Heart left ventricle (tissue), 16 donors: Measurements from ENCODE around the gene AUH. TPM values are rescaled to one million over a fixed set of nuclear protein-coding genes. Genes with fewer than 3 reads are reported as not detected.

ENCODE experiments used
- ATAC-seq, 4 donors: fragments of 200-7000 bp; cut with Tn5 transposase; one replicate each; pipeline ENCODE4 v1.9.1; 2020 to 2022; ENCODE audit warnings: moderate library complexity in 4 of 4, mild to moderate bottlenecking in 3 of 4, moderate number of reproducible peaks in 1 of 4
- DNase-seq, 5 donors: peaks; one replicate each; pipeline ENCODE4 v3.0.0-alpha.2; 2020
- H3K27ac ChIP-seq, 12 donors: fragments of 200-600 bp; sonication (generic) in 4 of 12; one replicate each; pipeline versions ENCODE4 v1.5.0 to v1.8.0; 2016 to 2022; ENCODE audit warnings: mild to moderate bottlenecking in 2 of 12
- H3K27me3 ChIP-seq, 9 donors: fragments of 200-600 bp; sonication (generic) in 2 of 9; one replicate each; pipeline versions ENCODE4 v1.5.1 to v1.8.0; 2016 to 2022; ENCODE audit warnings: mild to moderate bottlenecking in 3 of 9
- H3K36me3 ChIP-seq, 9 donors: fragments of 200-600 bp; sonication (generic) in 2 of 9; one replicate each; pipeline versions ENCODE4 v1.5.0 to v1.8.0; 2018 to 2022; ENCODE audit warnings: mild to moderate bottlenecking in 2 of 9
- H3K4me1 ChIP-seq, 12 donors: fragments of 200-600 bp; sonication (generic) in 4 of 12; one replicate each; pipeline versions ENCODE4 v1.5.0 to v1.8.0; 2016 to 2022; ENCODE audit warnings: mild to moderate bottlenecking in 3 of 12
- H3K4me3 ChIP-seq, 12 donors: fragments of 200-600 bp; sonication (generic) in 4 of 12; one replicate each; pipeline versions ENCODE4 v1.5.0 to v1.8.0; 2017 to 2022; ENCODE audit warnings: mild to moderate bottlenecking in 9 of 12, moderate library complexity in 4 of 12
- H3K9me3 ChIP-seq, 12 donors: fragments of 200-600 bp; sonication (generic) in 4 of 12; one replicate each; pipeline versions ENCODE4 v1.5.0 to v1.8.0; 2016 to 2022; ENCODE audit warnings: mild to moderate bottlenecking in 1 of 12
- POLR2A ChIP-seq, 2 donors: fragments of 450-650 bp; IDR thresholded peaks; one replicate each; pipeline ENCODE4 v1.6.1; 2017; ENCODE audit warnings: antibody characterized with exemption in 2 of 2, mild to moderate bottlenecking in 2 of 2, moderate library complexity in 2 of 2
- WGBS, 4 donors: extraction: QIAGEN DNeasy Blood & Tissue Kit in 2 of 4; methylation state at CpG; one replicate each; pipeline versions ENCODE4 v1.1.5 to v1.1.7; 2013 to 2018; 5-methylcytosine and 5-hydroxymethylcytosine counted together
- intact Hi-C, 10 donors: fragments of 100-400 bp; cut with DNase I; formaldehyde crosslinking; loops; one replicate each; pipeline versions ENCODE4 v1.11.1 to v1.14.2; 2022
- polyA plus RNA-seq, 2 donors: library from polyadenylated mRNA; stranded (reverse); fragments of 200-250 nt; gene quantifications; one replicate each; pipeline ENCODE4 v1.2.3, GENCODE V29; 2013
- total RNA-seq, 9 donors: library from RNA; depleted of rRNA in 2 of 9; stranded (reverse); fragments of >200 nt in 2 of 9; fragmentation: NEBNext Ultra II Directional in 3 of 9; extraction: Animal tissue kit (Norgen Biotek cat#: 25700) in 3 of 9; gene quantifications; one replicate each; pipeline versions ENCODE4 v1.1.0 to v1.2.4, GENCODE V29; 2016 to 2023
- TF ChIP-seq, protein P1 (sequence below), 12 donors: fragments of 200-600 bp; sonication (generic) in 4 of 12; IDR thresholded peaks; one replicate each; pipeline versions ENCODE4 v1.5.0 to v1.8.0; 2018 to 2022; ENCODE audit warnings: antibody characterized with exemption in 12 of 12, mild to moderate bottlenecking in 5 of 12
- donor health status: ischemic (EF 13 %, LVEDD 7.1; RV severe dilation, severe dysfunction).
- donor health status: healthy with polysubstance abuse.
- donor health status: DM: no; HTN: yes; CAD: no.
- donor health status: DM: no; HTN: no; CAD: no.
- donor health status: ischemic (EF 25% LVEDD 6.9; RV normal size, moderate dysfunction).
- donor health status: ischemic (EF 25% LVEDD 5.7; RV mildly dilated, moderate dysfunction).
- donor health status: healthy.
- donor health status: DM: yes; HTN: yes; CAD: no.
- donor health status: ischemic (EF 35%, LVEDD 5.7; RV mildly dilated, moderate dysfunction).
- donor health status: nonischemic (EF 11% LVEDD 7.7; RV severe dilation, severe dysfunction).
- donor health status: DM: yes; HTN: yes; CAD: no.
- donor health status: PGD.
- donor health status: ischemic (EF 29% LVEDD 5.4; RV normal size, mild dysfunction).
- donor health status: nonischemic (EF 23%, LVEDD 6.1; RV moderate dilation, normal function).

AUH gene
- total and polyA plus RNA-seq, 11 donors: 19.0 to 54.7 (median 39.7) TPM

DNA sequence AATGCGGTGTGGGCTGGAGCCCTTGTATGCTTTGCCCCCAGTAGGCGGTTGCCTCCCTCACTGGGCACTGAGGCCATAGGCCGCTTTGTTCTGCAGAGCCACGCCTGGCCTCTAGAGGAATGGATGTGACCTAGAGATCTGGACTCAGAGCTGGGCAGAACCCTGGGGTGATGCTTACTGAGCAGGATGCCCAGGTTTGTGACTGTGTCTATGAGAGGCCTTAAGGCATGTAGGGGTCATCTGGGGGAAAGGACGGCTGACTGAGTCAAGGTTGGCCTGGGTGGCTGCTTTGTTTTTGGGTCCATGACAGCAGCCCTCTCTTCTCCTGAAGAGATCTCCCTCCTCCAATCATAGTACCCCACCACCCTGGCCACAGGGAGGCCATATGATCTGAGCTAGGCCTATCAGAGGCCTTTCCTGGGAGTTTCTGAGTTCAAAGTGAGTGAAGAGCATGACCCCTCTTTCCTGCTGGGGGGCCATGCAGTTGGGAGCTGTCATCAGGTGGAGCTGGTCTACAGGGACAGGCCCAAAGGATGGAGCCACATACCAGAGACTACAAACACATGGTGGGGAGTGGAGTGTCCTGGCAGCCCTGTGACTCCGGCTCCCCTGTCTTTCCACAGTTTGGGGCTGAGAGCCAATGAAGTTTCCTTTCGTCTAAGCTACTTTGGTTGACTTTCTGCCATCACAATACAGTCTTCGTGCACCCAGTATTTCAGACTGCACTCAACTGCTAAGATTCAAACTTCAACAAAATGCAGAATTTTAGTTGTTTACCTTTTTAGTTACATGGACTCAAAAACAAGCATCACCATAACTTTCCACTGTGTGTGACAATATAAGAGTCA lies 165.4 kb downstream of the AUH start:
- H3K4me3 ChIP-seq: no peak overlapping the region
- no peaks in the 10 kb centered on the region for H3K27me3 ChIP-seq
- intact Hi-C loops: loop anchor here in 7 of 10 donors (5.0 to 10.0 kb wide), 8 partner anchors 48 to 228 kb away; partner anchors contain the start of genes NFIL3 (in 3 of the 7) and AUH (in 1 of the 7)
- H3K36me3 ChIP-seq: no peaks in the 10 kb centered on the region
- peaks cover 0 to 12% (median 0%) of the 10 kb centered on the region in 12 donors for H3K9me3 ChIP-seq
- TF ChIP-seq, protein P1, sequence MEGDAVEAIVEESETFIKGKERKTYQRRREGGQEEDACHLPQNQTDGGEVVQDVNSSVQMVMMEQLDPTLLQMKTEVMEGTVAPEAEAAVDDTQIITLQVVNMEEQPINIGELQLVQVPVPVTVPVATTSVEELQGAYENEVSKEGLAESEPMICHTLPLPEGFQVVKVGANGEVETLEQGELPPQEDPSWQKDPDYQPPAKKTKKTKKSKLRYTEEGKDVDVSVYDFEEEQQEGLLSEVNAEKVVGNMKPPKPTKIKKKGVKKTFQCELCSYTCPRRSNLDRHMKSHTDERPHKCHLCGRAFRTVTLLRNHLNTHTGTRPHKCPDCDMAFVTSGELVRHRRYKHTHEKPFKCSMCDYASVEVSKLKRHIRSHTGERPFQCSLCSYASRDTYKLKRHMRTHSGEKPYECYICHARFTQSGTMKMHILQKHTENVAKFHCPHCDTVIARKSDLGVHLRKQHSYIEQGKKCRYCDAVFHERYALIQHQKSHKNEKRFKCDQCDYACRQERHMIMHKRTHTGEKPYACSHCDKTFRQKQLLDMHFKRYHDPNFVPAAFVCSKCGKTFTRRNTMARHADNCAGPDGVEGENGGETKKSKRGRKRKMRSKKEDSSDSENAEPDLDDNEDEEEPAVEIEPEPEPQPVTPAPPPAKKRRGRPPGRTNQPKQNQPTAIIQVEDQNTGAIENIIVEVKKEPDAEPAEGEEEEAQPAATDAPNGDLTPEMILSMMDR (IDR thresholded peaks at IDR 0.05): no peak
- no peak for TF ChIP-seq POLR2A (IDR thresholded peaks at IDR 0.05)
- 72 to 89% (median 85%) methylated on average over 8 of the region's 8 CpGs for WGBS, 4 donors
- peak overlapping the region in 11 of 12 donors; percentile 5 to 98 (median 48) for H3K27ac ChIP-seq
- peak in 1 of 5 donors; percentile 29 for DNase-seq
- no peak for ATAC-seq
- peaks cover 6 to 95% (median 43%) of the 10 kb centered on the region in 12 donors for H3K4me1 ChIP-seq

DNA sequence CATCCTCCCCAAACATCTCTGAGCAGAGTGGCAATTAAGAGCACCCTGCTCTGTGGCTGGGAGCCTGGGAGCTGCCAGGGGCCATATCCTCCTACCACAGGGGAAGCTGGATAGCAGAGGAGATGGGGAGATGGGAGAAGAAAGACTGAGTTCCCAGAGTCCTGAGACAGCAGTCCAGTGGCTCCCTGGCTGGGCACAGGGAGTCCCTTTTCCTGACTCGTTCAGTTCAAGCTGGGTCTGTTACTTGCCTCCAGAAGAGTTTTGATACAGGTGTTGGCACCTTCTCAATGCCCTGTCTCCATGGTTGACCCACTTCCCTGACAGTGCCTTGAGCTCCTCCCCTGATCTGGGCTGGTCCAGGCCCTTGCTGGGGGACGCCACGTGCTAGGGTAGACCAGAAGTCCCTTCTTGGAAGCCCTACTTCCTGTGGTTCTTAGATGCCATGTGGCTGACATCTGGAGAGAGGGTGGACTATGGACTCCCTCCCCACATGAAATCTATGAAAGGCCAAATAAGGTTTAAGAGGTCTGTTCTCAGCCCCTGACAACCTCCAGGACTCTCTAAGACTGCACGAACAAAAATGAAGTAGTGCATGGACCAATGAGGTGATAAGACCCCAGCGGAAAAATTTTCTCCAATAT lies 166.2 kb downstream of the AUH start:
- Histone ChIP-seq H3K4me3 (no peak overlapping the region), H3K27me3 (no peaks in the 10 kb centered on the region), H3K27ac (peak overlapping the region in 7 of 12 donors; percentile 12 to 98 (median 68)), H3K36me3 (no peaks in the 10 kb centered on the region), H3K4me1 (peaks cover 6 to 92% (median 43%) of the 10 kb centered on the region in 12 donors), H3K9me3 (peaks cover 0 to 3% (median 0%) of the 10 kb centered on the region in 12 donors)
- intact Hi-C loops: loop anchor here in 7 of 10 donors (5.0 to 10.0 kb wide), 8 partner anchors 49 to 229 kb away; partner anchors contain the start of genes NFIL3 (in 3 of the 7) and AUH (in 1 of the 7)
- 95 to 98% (median 95%) methylated on average over 5 of the region's 5 CpGs for WGBS, 4 donors
- TF ChIP-seq, protein P1 (IDR thresholded peaks at IDR 0.05): no peak
- TF ChIP-seq POLR2A (IDR thresholded peaks at IDR 0.05): no peak
- no peak for ATAC-seq
- DNase-seq: no peak

DNA sequence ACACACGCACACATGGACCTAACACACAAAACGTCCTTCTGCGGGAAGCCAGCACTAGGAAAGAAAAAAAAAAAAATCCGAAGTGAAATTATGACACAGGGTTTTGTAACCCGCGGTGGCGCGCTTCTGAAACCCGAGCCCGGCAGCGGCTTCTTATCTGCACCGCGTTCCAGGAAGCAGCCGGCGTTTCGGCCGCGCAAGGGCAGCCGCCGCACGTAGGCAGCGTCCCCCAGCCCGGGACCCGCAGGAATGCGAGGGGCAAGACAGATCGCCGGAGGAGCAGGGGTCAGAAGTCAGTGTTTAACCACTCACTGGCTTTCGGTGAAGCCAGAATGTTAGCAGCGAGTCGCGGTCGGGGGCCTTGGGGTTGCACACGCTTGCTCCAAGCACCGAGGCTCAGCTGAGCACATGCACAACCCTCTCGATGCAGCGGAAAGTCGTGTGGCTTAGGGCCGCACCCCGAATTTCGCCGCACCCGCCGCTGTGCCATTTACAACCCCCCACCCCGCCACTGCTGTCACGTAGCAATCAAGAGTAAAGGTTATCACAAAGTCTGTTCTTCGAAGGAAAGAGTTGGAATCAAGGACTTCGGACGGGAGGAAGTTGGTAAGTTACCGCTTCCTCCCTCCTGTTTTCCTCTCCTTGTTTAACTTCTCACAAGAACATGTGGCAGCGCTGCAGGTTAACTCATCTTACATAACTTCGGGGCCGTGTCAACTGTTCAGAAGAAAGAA lies 167.9 kb downstream of the AUH start:
- Histone ChIP-seq H3K27ac (peak overlapping the region; percentile 95 to 100 (median 98)), H3K9me3 (peaks cover 0 to under 1% (median 0%) of the 10 kb centered on the region in 12 donors), H3K27me3 (no peaks in the 10 kb centered on the region), H3K4me1 (peaks cover 6 to 75% (median 43%) of the 10 kb centered on the region in 12 donors), H3K4me3 (peak overlapping the region; percentile 13 to 70 (median 50)), H3K36me3 (no peaks in the 10 kb centered on the region)
- ATAC-seq: peak; percentile 48 to 74 (median 72)
- WGBS, 4 donors: 4 to 5% (median 4%) methylated on average over 49 to 52 of the region's 52 CpGs
- intact Hi-C loops: loop anchor here (1.0 to 10.0 kb wide), 16 partner anchors 51 to 231 kb away; partner anchors contain the start of genes NFIL3 (in 7 of the 10) and AUH (in 4 of the 10)
- TF ChIP-seq POLR2A (IDR thresholded peaks at IDR 0.05): no peak
- TF ChIP-seq, protein P1 (IDR thresholded peaks at IDR 0.05): peak in 2 of 12 donors; percentile 10 to 19
- peak; percentile 83 to 94 (median 90) for DNase-seq
